H9 (cell line): ENCODE data around the gene AARSD1. TPM values are rescaled to one million over a fixed set of nuclear protein-coding genes. Genes with fewer than 3 reads are reported as not detected.

ENCODE experiments used
- DNase-seq: peaks from one replicate; pipeline ENCODE4 v3.0.0-alpha.2; 2017
- H2AFZ ChIP-seq: one replicate; pipeline ENCODE4 v1.6.1; 2013; ENCODE audit warnings: mild to moderate bottlenecking, low read length, control low read depth, moderate library complexity
- H2AK5ac ChIP-seq: 2 replicates; pipeline ENCODE4 v1.6.1; 2013; ENCODE audit warnings: low read length, control low read depth, mixed read lengths; ENCODE audit not compliant: insufficient read length
- H2BK120ac ChIP-seq: one replicate; pipeline ENCODE4 v1.6.1; 2013; ENCODE audit warnings: low read depth, mild to moderate bottlenecking, low read length, control low read depth, inconsistent platforms; ENCODE audit not compliant: poor library complexity, severe bottlenecking
- H2BK12ac ChIP-seq: 2 replicates; pipeline ENCODE4 v1.6.1; 2013; ENCODE audit warnings: low read length, control low read depth, mixed read lengths, low read depth; ENCODE audit not compliant: insufficient read length
- H2BK15ac ChIP-seq: 2 replicates; pipeline ENCODE4 v1.6.1; 2013; ENCODE audit warnings: low read depth, low read length, control low read depth
- H2BK20ac ChIP-seq: one replicate; pipeline ENCODE4 v1.6.1; 2013; ENCODE audit warnings: low read depth, mild to moderate bottlenecking, low read length, control low read depth, inconsistent platforms; ENCODE audit not compliant: poor library complexity, severe bottlenecking
- H2BK5ac ChIP-seq: 2 replicates; pipeline ENCODE4 v1.6.1; 2013; ENCODE audit warnings: low read length, control low read depth, mixed read lengths; ENCODE audit not compliant: insufficient read length
- H3K14ac ChIP-seq: 2 replicates; pipeline ENCODE4 v1.6.1; 2013; ENCODE audit warnings: low read length, control low read depth; ENCODE audit not compliant: insufficient read depth
- H3K18ac ChIP-seq: 2 replicates; pipeline ENCODE4 v1.6.1; 2013; ENCODE audit warnings: low read depth, mild to moderate bottlenecking, mixed read lengths, low read length, control low read depth; ENCODE audit not compliant: insufficient read length
- H3K23ac ChIP-seq: 2 replicates; pipeline ENCODE4 v1.6.1; 2013; ENCODE audit warnings: low read length, control low read depth, mixed read lengths, low read depth; ENCODE audit not compliant: insufficient read length
- H3K23me2 ChIP-seq: 2 replicates; pipeline ENCODE4 v1.6.1; 2013; ENCODE audit warnings: low read depth, mild to moderate bottlenecking, mixed read lengths, low read length, control low read depth; ENCODE audit not compliant: insufficient read length, poor library complexity, severe bottlenecking
- H3K27ac ChIP-seq: 2 replicates; pipeline ENCODE4 v1.5.1; 2013; ENCODE audit warnings: low read length, control low read depth, mixed read lengths, low read depth; ENCODE audit not compliant: insufficient read length
- H3K27me3 ChIP-seq: 2 replicates; pipeline ENCODE4 v1.6.1; 2013; ENCODE audit warnings: low read length, control low read depth, inconsistent platforms; ENCODE audit not compliant: insufficient read depth
- H3K4ac ChIP-seq: 2 replicates; pipeline ENCODE4 v1.6.1; 2013; ENCODE audit warnings: low read depth, mild to moderate bottlenecking, control low read depth, inconsistent platforms, low read length, moderate library complexity
- H3K4me1 ChIP-seq: 2 replicates; pipeline ENCODE4 v1.6.1; 2013; ENCODE audit warnings: low read length, control low read depth, inconsistent platforms; ENCODE audit not compliant: insufficient read depth
- H3K4me2 ChIP-seq: 2 replicates; pipeline ENCODE4 v1.6.1; 2013; ENCODE audit warnings: low read length, control low read depth, mixed read lengths; ENCODE audit not compliant: insufficient read length, insufficient read depth
- H3K56ac ChIP-seq: 2 replicates; pipeline ENCODE4 v1.6.1; 2013; ENCODE audit warnings: low read depth, mild to moderate bottlenecking, mixed read lengths, low read length, control low read depth; ENCODE audit not compliant: insufficient read length
- H3K79me1 ChIP-seq: 2 replicates; pipeline ENCODE4 v1.6.1; 2013; ENCODE audit warnings: low read depth, mild to moderate bottlenecking, moderate library complexity, low read length, control low read depth, inconsistent platforms; ENCODE audit not compliant: insufficient read depth, poor library complexity, severe bottlenecking
- H3K79me2 ChIP-seq: 2 replicates; pipeline ENCODE4 v1.6.1; 2013; ENCODE audit warnings: low read length, control low read depth, inconsistent platforms; ENCODE audit not compliant: insufficient read depth
- H3K9ac ChIP-seq: 2 replicates; pipeline ENCODE4 v1.6.1; 2013; ENCODE audit warnings: low read length, control low read depth, mixed read lengths; ENCODE audit not compliant: insufficient read length; ENCODE audit errors: extremely low read depth
- H3K9me3 ChIP-seq: one replicate; pipeline ENCODE4 v1.6.1; 2013; ENCODE audit warnings: low read depth, low read length, inconsistent platforms; ENCODE audit not compliant: control insufficient read depth
- H3T11ph ChIP-seq: one replicate; pipeline ENCODE4 v1.6.1; 2013; ENCODE audit warnings: mild to moderate bottlenecking, low read length, control low read depth, inconsistent platforms
- H4K20me1 ChIP-seq: one replicate; pipeline ENCODE4 v1.6.1; 2013; ENCODE audit not compliant: control insufficient read depth, insufficient read length, insufficient read depth
- H4K5ac ChIP-seq: 2 replicates; pipeline ENCODE4 v1.6.1; 2013; ENCODE audit warnings: low read depth, mild to moderate bottlenecking, mixed read lengths, low read length, control low read depth; ENCODE audit not compliant: insufficient read length
- H4K8ac ChIP-seq: replicated peaks from 2 replicates; pipeline ENCODE4 v1.6.1; 2013; ENCODE audit warnings: low read length, control low read depth, mixed read lengths, low read depth; ENCODE audit not compliant: insufficient read length
- H4K91ac ChIP-seq: 2 replicates; pipeline ENCODE4 v1.6.1; 2013; ENCODE audit warnings: low read depth, mild to moderate bottlenecking, moderate library complexity, mixed read lengths, low read length, control low read depth; ENCODE audit not compliant: insufficient read length
- H3K27ac Mint-ChIP-seq, 3 experiments: 2 replicates in 2 of 3; 3 replicates in 1 of 3; pipeline ENCODE4 v1.8.0; 2020 to 2021; ENCODE audit warnings: mixed read lengths in 3 of 3, mild to moderate bottlenecking in 1 of 3, moderate library complexity in 1 of 3
- H3K27me3 Mint-ChIP-seq: 2 replicates; pipeline ENCODE4 v1.8.0; 2021; ENCODE audit warnings: low read depth, mild to moderate bottlenecking, moderate library complexity, mixed read lengths
- H3K36me3 Mint-ChIP-seq, 3 experiments: 2 replicates in 2 of 3; 3 replicates in 1 of 3; pipeline ENCODE4 v1.8.0; 2020 to 2021; ENCODE audit warnings: low read depth in 3 of 3, mixed read lengths in 3 of 3; ENCODE audit not compliant: insufficient read depth in 1 of 3
- H3K4me1 Mint-ChIP-seq, 2 experiments: 2 replicates each; pipeline ENCODE4 v1.8.0; 2020; ENCODE audit warnings: mixed read lengths in 2 of 2
- H3K4me3 Mint-ChIP-seq, 2 experiments: 2 replicates in 1 of 2; 3 replicates in 1 of 2; pipeline ENCODE4 v1.8.0; 2020 to 2021; ENCODE audit warnings: mild to moderate bottlenecking in 2 of 2, mixed read lengths in 2 of 2, moderate library complexity in 1 of 2
- H3K9me3 Mint-ChIP-seq, 2 experiments: 2 replicates in 1 of 2; 3 replicates in 1 of 2; pipeline ENCODE4 v1.8.0; 2020; ENCODE audit warnings: mild to moderate bottlenecking in 2 of 2, mixed read lengths in 2 of 2, moderate library complexity in 1 of 2
- CTCF ChIP-seq: fragments of 200-600 bp; sonication (generic); conservative IDR thresholded peaks from 3 replicates; pipeline ENCODE4 v1.8.0; 2021; ENCODE audit warnings: antibody characterized with exemption, mild to moderate bottlenecking
- WGBS: extraction: QIAGEN DNeasy Blood & Tissue Kit; methylation state at CpG from one replicate; pipeline ENCODE4 v1.1.7; 2013; ENCODE audit warnings: missing lambda C conversion rate, low lambda C conversion rate, mixed read lengths; ENCODE audit not compliant: insufficient read length; ENCODE audit errors: extremely low coverage; 5-methylcytosine and 5-hydroxymethylcytosine counted together
- total RNA-seq: library from RNA; stranded (reverse); gene quantifications from 2 replicates; pipeline ENCODE4 v1.2.1, GENCODE V29; 2021

AARSD1 gene
- total RNA-seq, 1 experiment from 2014 or later = 68.7 TPM

GRCh38 chr17:42950044-42950783 lies 14.0 kb downstream of the AARSD1 start:
- H4K8ac ChIP-seq = no peak overlapping the region
- no peaks in the 10 kb centered on the region for H4K20me1 ChIP-seq
- H3K9ac ChIP-seq = no peak overlapping the region
- no peak overlapping the region for H3K27ac ChIP-seq
- DNase-seq = no peak
- WGBS = no CpG with 5 or more reads among the region's 13 CpGs
- H3K4me2 ChIP-seq = no peak overlapping the region
- Mint-ChIP-seq H3K27ac (no peak overlapping the region), H3K4me3 (no peak overlapping the region), H3K27me3 (no peaks in the 10 kb centered on the region), H3K36me3 (peaks cover 27 to 55% (median 49%) of the 10 kb centered on the region in 3 experiments; a peak in 6 of 7 replicates), H3K9me3 (no peaks in the 10 kb centered on the region), H3K4me1 (no peaks in the 10 kb centered on the region)
- H3K4me1 ChIP-seq = no peaks in the 10 kb centered on the region
- H3T11ph ChIP-seq = no peak overlapping the region
- no peaks in the 10 kb centered on the region for H3K27me3 ChIP-seq
- H3K79me2 ChIP-seq = no peaks in the 10 kb centered on the region
- no peaks in the 10 kb centered on the region for H3K9me3 ChIP-seq
- TF ChIP-seq CTCF = no peak
- no peaks in the 10 kb centered on the region for H3K23me2 ChIP-seq
- no peak overlapping the region for H2BK120ac ChIP-seq
- no peak overlapping the region for H4K91ac ChIP-seq
- H2BK5ac ChIP-seq = no peak overlapping the region
- H2BK15ac ChIP-seq = no peak overlapping the region
- H2BK12ac ChIP-seq = no peak overlapping the region
- no peak overlapping the region for H4K5ac ChIP-seq
- no peak overlapping the region for H3K23ac ChIP-seq
- H3K56ac ChIP-seq = no peak overlapping the region
- H3K18ac ChIP-seq = no peak overlapping the region
- no peak overlapping the region for H3K14ac ChIP-seq
- H2BK20ac ChIP-seq = no peak overlapping the region
- no peak overlapping the region for H2AFZ ChIP-seq
- H3K79me1 ChIP-seq = no peaks in the 10 kb centered on the region
- H2AK5ac ChIP-seq = no peak overlapping the region
- no peak overlapping the region for H3K4ac ChIP-seq
